GM06990 (cell line): ENCODE measurements around the gene STRADA.

Source experiments
- DNase-seq: peaks from one replicate; pipeline ENCODE4 v3.0.0-alpha.2; 2011; ENCODE audit not compliant: insufficient read length; ENCODE audit errors: extremely low read depth
- H3K27me3 ChIP-seq: replicated peaks from 2 replicates; pipeline ENCODE4 v1.6.0; 2011; ENCODE audit warnings: low read length; ENCODE audit not compliant: control insufficient read depth, insufficient read depth
- H3K36me3 ChIP-seq: 2 replicates; pipeline ENCODE4 v1.5.1; 2011; ENCODE audit warnings: low read length; ENCODE audit not compliant: control insufficient read depth, insufficient read depth
- H3K4me3 ChIP-seq: replicated peaks from 2 replicates; pipeline ENCODE4 v1.5.1; 2011; ENCODE audit warnings: low read depth, mild to moderate bottlenecking, control low read depth, low read length
- CTCF ChIP-seq: IDR thresholded peaks from 2 replicates; pipeline ENCODE4 v1.5.1; 2011; ENCODE audit warnings: low read length, control low read depth, mild to moderate bottlenecking, inconsistent platforms; ENCODE audit not compliant: insufficient read depth, poor library complexity, severe bottlenecking

Gene STRADA

GRCh38 chr17:63682981-63683380, 58.6 kb downstream of the STRADA start:
- TF ChIP-seq CTCF, result no peak
- DNase-seq, result no peak
- Histone ChIP-seq H3K36me3 (peaks cover 12% of the 10 kb centered on the region), H3K4me3 (no peak overlapping the region), H3K27me3 (no peaks in the 10 kb centered on the region)

- Histone ChIP-seq H3K27me3 (no peaks in the 10 kb centered on the region), H3K36me3 (peaks cover 12% of the 10 kb centered on the region), H3K4me3 (no peak overlapping the region)
- TF ChIP-seq CTCF, result no peak
- no peak for DNase-seq
These were observed 59.2 kb downstream of the STRADA start for GRCh38 chr17:63682441-63682840.

GRCh38 chr17:63681530-63681929, 60.1 kb downstream of the STRADA start:
- no peak overlapping the region for H3K4me3 ChIP-seq
- no peak for TF ChIP-seq CTCF
- DNase-seq, result no peak
- H3K36me3 ChIP-seq, result peaks cover 12% of the 10 kb centered on the region
- H3K27me3 ChIP-seq, result no peaks in the 10 kb centered on the region

GRCh38 chr17:63680700-63681099, 60.9 kb downstream of the STRADA start:
- peaks cover 12% of the 10 kb centered on the region for H3K36me3 ChIP-seq

GRCh38 chr17:63679214-63679613, 62.4 kb downstream of the STRADA start:
- H3K4me3 ChIP-seq, result no peak overlapping the region
- H3K27me3 ChIP-seq, result no peaks in the 10 kb centered on the region
- DNase-seq, result no peak
- peak; percentile 21 for TF ChIP-seq CTCF
- H3K36me3 ChIP-seq, result peaks cover 12% of the 10 kb centered on the region

More at GRCh38 chr17:63680700-63681099, 60.9 kb downstream of the STRADA start:
- no peak overlapping the region for H3K4me3 ChIP-seq
- no peak for TF ChIP-seq CTCF
- DNase-seq, result no peak
- no peaks in the 10 kb centered on the region for H3K27me3 ChIP-seq

- Histone ChIP-seq H3K36me3 (peaks cover 2% of the 10 kb centered on the region), H3K4me3 (no peak overlapping the region)
- no peak for TF ChIP-seq CTCF
These were observed 65.0 kb downstream of the STRADA start for GRCh38 chr17:63676584-63676983.

More at GRCh38 chr17:63676584-63676983, 65.0 kb downstream of the STRADA start:
- DNase-seq, result no peak
- H3K27me3 ChIP-seq, result no peaks in the 10 kb centered on the region
